Stimulated activated CD8-positive, alpha-beta memory T cell treated with anti-CD3 and anti-CD28 coated beads, Interleukin-12 subunit alpha, Interleukin-12 subunit beta, amount 100 ng/mL, for 4 hours (primary cell): ENCODE measurements around the gene CLRN3.

Experiments
- DNase-seq: peaks from one replicate; pipeline ENCODE4 v3.0.0-alpha.2; 2020; ENCODE audit warnings: low read depth

CLRN3 gene

GRCh38 chr10:127899766-127900387, 7.1 kb upstream of the CLRN3 start:
- no peak for DNase-seq

GRCh38 chr10:127897177-127897576, 4.4 kb upstream of the CLRN3 start:
- DNase-seq, result no peak

- no peak for DNase-seq
Measured at GRCh38 chr10:127896590-127896989, 3.8 kb upstream of the CLRN3 start.

GRCh38 chr10:127894146-127894545, 1.4 kb upstream of the CLRN3 start:
- no peak for DNase-seq

GRCh38 chr10:127890832-127891334, 1.9 kb downstream of the CLRN3 start:
- DNase-seq, result no peak

- DNase-seq, result no peak
Measured at GRCh38 chr10:127890216-127890615, 2.5 kb downstream of the CLRN3 start.

GRCh38 chr10:127889605-127890195, 3.0 kb downstream of the CLRN3 start:
- no peak for DNase-seq

GRCh38 chr10:127888521-127889312, 4.0 kb downstream of the CLRN3 start:
- DNase-seq, result no peak

- DNase-seq, result no peak
Measured at GRCh38 chr10:127887541-127888415, 5.0 kb downstream of the CLRN3 start.

GRCh38 chr10:127886371-127887051, 6.2 kb downstream of the CLRN3 start:
- DNase-seq, result no peak

GRCh38 chr10:127884501-127884900, 8.2 kb downstream of the CLRN3 start:
- DNase-seq, result no peak

- no peak for DNase-seq
Measured at GRCh38 chr10:127883516-127883915, 9.2 kb downstream of the CLRN3 start.

GRCh38 chr10:127882801-127883459, 9.8 kb downstream of the CLRN3 start:
- DNase-seq, result no peak

- DNase-seq, result no peak
Measured at GRCh38 chr10:127882391-127882790, 10.3 kb downstream of the CLRN3 start.

GRCh38 chr10:127881262-127881661, 11.5 kb downstream of the CLRN3 start:
- DNase-seq, result no peak

- DNase-seq, result no peak
Measured at GRCh38 chr10:127880557-127880956, 12.2 kb downstream of the CLRN3 start.

GRCh38 chr10:127878475-127879055, 14.2 kb downstream of the CLRN3 start:
- no peak for DNase-seq

- DNase-seq, result no peak
Measured at GRCh38 chr10:127877699-127878098, 15.0 kb downstream of the CLRN3 start.

GRCh38 chr10:127877116-127877515, 15.6 kb downstream of the CLRN3 start:
- DNase-seq, result no peak

- no peak for DNase-seq
Measured at GRCh38 chr10:127875916-127876315, 16.8 kb downstream of the CLRN3 start.

GRCh38 chr10:127875449-127875765, 17.3 kb downstream of the CLRN3 start:
- DNase-seq, result no peak
